ENCODE results near the gene OR9Q1.

OR9Q1 gene

DNA sequence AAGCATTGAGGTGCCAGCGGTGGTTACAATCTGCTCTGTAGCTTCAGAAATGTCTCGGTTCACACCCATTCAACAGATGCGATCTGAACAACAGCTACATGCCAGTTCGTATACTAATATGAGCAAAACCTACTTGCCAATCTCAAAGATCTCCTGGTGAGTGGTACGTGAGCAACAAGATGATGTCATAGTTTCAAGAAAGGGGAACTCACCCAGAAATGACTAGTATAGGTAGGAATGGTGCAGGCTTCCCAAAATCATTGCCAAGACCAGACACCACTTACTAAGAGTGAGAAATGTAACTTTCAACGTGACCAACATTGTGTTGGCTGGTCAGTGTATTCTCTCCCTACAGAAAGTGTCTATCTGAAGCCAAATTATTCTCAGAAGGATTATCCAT is 38.1 kb downstream of the OR9Q1 start:
- TF ChIP-seq, protein P1, sequence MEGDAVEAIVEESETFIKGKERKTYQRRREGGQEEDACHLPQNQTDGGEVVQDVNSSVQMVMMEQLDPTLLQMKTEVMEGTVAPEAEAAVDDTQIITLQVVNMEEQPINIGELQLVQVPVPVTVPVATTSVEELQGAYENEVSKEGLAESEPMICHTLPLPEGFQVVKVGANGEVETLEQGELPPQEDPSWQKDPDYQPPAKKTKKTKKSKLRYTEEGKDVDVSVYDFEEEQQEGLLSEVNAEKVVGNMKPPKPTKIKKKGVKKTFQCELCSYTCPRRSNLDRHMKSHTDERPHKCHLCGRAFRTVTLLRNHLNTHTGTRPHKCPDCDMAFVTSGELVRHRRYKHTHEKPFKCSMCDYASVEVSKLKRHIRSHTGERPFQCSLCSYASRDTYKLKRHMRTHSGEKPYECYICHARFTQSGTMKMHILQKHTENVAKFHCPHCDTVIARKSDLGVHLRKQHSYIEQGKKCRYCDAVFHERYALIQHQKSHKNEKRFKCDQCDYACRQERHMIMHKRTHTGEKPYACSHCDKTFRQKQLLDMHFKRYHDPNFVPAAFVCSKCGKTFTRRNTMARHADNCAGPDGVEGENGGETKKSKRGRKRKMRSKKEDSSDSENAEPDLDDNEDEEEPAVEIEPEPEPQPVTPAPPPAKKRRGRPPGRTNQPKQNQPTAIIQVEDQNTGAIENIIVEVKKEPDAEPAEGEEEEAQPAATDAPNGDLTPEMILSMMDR (IDR thresholded peaks at IDR 0.05; ENCODE audit: low read depth, low read length), result no peak
- peak; percentile 41 to 95 for DNase-seq (ENCODE audit: low read depth in 2 of 2)
- H3K4me3 ChIP-seq (replicated peaks in 1 of 2; ENCODE audit: low read depth in 2 of 2, low read length in 2 of 2), result no peak overlapping the region

DNA sequence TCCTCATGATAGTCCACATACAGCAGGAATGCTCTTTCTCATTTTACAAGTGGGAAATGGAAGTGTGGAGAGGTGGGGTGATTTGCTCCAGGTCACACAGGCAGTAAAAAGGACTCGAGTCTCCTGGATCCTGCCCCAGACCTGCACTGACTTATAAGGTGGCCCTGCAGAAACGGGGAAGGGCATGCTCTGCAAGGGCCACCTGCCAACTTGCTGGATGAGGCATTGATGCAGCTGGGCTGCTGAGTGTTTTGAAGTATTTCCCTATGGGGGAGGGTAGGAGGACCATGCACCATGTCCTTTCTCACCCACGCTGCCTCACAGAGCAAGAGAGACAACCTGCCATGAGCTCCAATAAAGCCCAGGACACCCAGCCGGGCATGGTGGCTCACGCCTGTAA is 44.0 kb downstream of the OR9Q1 start:
- no peak for DNase-seq (ENCODE audit: low read depth in 2 of 2)
- TF ChIP-seq, protein P1 (IDR thresholded peaks at IDR 0.05; ENCODE audit: low read depth, low read length), result no peak
- no peak overlapping the region for H3K4me3 ChIP-seq (replicated peaks in 1 of 2; ENCODE audit: low read depth in 2 of 2, low read length in 2 of 2)

DNA sequence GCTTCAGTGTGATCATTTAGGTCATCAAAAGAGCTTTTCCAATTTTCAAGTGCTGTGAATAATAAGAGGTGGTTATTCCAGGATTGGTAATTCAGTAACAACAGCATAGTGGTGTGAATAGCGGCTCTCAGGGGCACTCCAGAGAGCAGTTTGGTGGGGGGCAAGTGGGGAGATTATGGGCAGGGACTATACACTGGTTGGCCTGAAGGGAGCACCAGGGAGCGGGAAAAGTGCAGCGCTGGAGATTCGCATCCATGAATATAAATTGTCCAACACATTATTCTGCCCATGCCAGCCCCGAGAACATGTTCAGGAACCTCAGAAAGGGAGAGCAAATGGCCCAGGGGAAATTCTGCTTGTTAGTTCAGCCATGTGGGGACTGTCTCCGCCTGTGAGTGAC is 45.0 kb downstream of the OR9Q1 start:
- H3K4me3 ChIP-seq (replicated peaks in 1 of 2; ENCODE audit: low read depth in 2 of 2, low read length in 2 of 2), result no peak overlapping the region
- DNase-seq (ENCODE audit: low read depth in 2 of 2), result no peak
- TF ChIP-seq, protein P1 (IDR thresholded peaks at IDR 0.05; ENCODE audit: low read depth, low read length), result no peak

DNA sequence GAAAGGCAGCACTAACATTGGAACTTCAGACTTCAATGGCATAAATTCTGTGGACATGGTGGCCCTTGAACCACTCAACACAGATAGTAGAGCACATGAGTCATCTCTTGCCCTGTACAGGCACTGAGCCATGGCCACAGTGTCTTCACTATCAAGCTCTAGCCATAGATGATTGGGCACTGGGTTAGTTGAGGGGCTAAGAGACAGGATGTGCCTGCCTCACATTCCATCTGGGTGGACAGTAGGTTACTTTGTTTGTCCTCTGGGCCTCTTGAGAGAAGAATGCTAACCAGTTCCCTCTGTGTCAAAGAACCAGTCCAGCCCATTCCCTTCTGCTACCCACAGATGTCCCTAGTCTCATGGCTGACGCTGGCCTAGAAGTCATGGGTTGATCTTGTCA is 46.9 kb downstream of the OR9Q1 start:
- H3K4me3 ChIP-seq (replicated peaks in 1 of 2; ENCODE audit: low read depth in 2 of 2, low read length in 2 of 2), result no peak overlapping the region
- TF ChIP-seq, protein P1 (IDR thresholded peaks at IDR 0.05; ENCODE audit: low read depth, low read length), result no peak
- DNase-seq (ENCODE audit: low read depth in 2 of 2), result no peak

DNA sequence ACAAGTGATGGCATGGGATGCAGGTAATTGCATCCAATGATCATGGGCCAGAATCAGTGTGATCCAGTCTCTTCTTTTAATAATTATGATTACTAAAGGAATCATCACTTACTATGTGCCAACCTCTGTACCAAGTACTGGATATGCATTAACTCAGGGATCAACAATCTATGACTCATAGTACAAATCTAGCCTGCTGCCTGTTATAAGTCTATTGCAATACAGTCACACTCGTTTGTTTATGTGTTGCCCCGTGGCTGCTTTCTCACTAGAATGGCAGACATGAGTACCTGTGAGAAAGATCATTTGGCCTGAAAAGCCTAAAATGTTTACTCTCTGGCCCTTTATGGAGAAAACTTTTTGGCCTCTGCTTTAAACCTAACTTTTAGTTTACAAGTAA is 52.1 kb downstream of the OR9Q1 start:
- TF ChIP-seq, protein P1 (IDR thresholded peaks at IDR 0.05; ENCODE audit: low read depth, low read length), result no peak
- DNase-seq (ENCODE audit: low read depth in 2 of 2), result peak in 1 of 2 donors; percentile 67

DNA sequence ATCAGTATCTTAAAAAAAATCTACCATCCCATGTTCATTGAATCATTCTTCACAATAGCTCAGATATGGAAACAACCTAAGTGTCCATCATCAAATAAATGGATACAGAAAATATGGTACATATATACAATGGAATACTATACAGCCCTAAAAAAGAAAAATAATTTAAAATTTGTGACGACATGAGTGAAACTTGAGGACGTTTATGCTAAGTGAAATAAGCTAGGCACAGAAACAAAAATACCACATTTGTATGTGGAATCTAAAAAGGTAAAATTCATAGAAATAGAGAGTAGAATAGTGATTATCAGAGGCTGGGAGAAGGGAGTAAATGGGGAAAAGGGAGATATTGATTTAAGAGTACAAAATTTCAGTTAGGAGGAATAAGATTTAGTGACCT is 62.8 kb downstream of the OR9Q1 start:
- no peak for DNase-seq (ENCODE audit: low read depth in 2 of 2)

More for the DNA sequence above, 52.1 kb downstream of the OR9Q1 start:
- H3K4me3 ChIP-seq (replicated peaks in 1 of 2; ENCODE audit: low read depth in 2 of 2, low read length in 2 of 2), result no peak overlapping the region

DNA sequence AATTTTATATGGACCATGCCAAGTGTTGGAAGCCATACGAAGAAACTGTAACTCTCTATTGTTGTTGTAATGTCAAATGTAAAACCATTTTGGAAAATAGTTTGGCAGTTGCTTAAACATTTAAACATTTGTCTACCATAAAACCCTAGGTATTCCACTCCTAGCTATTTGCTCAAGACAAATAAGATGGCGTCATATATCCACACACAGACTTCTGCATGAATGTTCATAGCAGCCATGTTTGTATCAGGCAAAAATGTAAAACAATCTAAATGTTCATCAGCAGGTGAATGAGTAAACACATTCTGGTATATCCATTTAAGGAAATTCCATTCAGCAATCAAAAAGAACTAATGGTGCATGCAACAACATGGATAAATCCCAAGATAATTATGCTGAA is 73.8 kb downstream of the OR9Q1 start:
- H3K4me3 ChIP-seq (replicated peaks in 1 of 2; ENCODE audit: low read depth in 2 of 2, low read length in 2 of 2), result no peak overlapping the region
- DNase-seq (ENCODE audit: low read depth in 2 of 2), result no peak
- TF ChIP-seq, protein P1 (IDR thresholded peaks at IDR 0.05; ENCODE audit: low read depth, low read length), result no peak

More for the DNA sequence above, 62.8 kb downstream of the OR9Q1 start:
- no peak overlapping the region for H3K4me3 ChIP-seq (replicated peaks in 1 of 2; ENCODE audit: low read depth in 2 of 2, low read length in 2 of 2)
- TF ChIP-seq, protein P1 (IDR thresholded peaks at IDR 0.05; ENCODE audit: low read depth, low read length), result no peak

Measured in cardiac fibroblast (primary cell).